ACC112 (cell line): ENCODE results near the gene HMGB4.

ENCODE experiments used
- H2AFZ ChIP-seq: fragments of 200-600 bp; sonication (generic); one replicate; pipeline ENCODE4 v1.6.0; 2017; ENCODE audit warnings: antibody characterized with exemption, low read length; ENCODE audit not compliant: unreplicated experiment
- H3K27ac ChIP-seq: fragments of 200-600 bp; sonication (generic); 2 replicates; pipeline ENCODE4 v1.5.1; 2014; ENCODE audit warnings: low read depth, mild to moderate bottlenecking, antibody characterized with exemption, low read length, moderate library complexity
- H3K27me3 ChIP-seq: fragments of 200-600 bp; sonication (generic); 2 replicates; pipeline ENCODE4 v1.6.1; 2014; ENCODE audit warnings: mild to moderate bottlenecking, antibody characterized with exemption, low read length, moderate library complexity, mixed read lengths; ENCODE audit not compliant: insufficient read depth
- H3K36me3 ChIP-seq: fragments of 200-600 bp; sonication (generic); 2 replicates; pipeline ENCODE4 v1.6.1; 2016; ENCODE audit warnings: mild to moderate bottlenecking, antibody characterized with exemption, low read length, moderate library complexity, mixed read lengths; ENCODE audit not compliant: insufficient read depth
- H3K4me1 ChIP-seq: fragments of 200-600 bp; sonication (generic); one replicate; pipeline ENCODE4 v1.6.1; 2016; ENCODE audit warnings: low read length, mixed read lengths; ENCODE audit not compliant: insufficient read depth, unreplicated experiment, control insufficient read depth
- H3K4me3 ChIP-seq: fragments of 200-600 bp; sonication (generic); 2 replicates; pipeline ENCODE4 v1.5.1; 2014; ENCODE audit warnings: mild to moderate bottlenecking, low read depth, low read length
- H3K79me2 ChIP-seq: fragments of 200-600 bp; sonication (generic); one replicate; pipeline ENCODE4 v1.6.0; 2016; ENCODE audit warnings: low read length; ENCODE audit not compliant: control insufficient read depth, unreplicated experiment, insufficient read depth

The HMGB4 gene, protein sequence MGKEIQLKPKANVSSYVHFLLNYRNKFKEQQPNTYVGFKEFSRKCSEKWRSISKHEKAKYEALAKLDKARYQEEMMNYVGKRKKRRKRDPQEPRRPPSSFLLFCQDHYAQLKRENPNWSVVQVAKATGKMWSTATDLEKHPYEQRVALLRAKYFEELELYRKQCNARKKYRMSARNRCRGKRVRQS

DNA sequence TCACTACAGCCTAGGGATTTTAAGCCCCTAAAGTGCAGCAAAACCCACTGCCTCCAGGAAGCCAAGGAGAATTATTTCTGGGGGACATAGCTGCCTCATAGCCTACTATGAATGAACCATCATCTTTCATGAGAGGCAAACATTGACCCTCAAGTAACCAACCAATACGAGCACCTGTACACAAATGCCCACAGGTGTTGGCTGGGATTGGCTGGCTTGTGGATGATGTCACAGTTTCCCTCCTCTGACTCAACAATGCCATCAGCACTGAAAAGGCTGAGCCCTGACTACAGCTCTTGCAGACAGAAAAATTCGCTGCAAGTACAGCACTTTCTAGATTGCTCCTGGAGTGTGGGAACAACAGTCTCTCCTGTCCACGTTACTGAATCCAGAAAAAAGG lies at the start of gene HMGB4:
Gene HMGB4 (plus strand): TSS at position 301 of the 400 bp plus-strand sequence. CDS start 113 bp downstream, outside the sequence.
- H3K36me3 ChIP-seq = no peaks in the 10 kb centered on the region

DNA sequence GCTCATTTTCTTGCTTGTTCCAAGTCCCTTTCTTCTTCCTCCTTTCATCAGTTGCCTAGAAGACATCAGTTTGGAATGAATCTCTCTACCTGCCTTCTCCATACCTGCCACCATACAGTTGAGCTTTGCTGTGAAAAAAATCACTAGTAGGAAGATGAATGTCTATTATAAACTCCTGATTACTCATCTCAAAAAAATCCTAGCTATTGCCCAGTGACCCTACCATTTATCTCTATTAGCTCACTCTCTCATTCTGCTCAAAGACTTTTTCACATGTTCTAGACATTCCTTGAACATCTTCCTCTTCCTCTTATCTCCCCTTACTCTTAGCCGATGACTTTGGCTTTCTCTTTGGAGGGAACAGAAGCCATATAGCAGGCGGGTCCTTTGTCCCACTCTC lies 49.7 kb upstream of the HMGB4 start:
- no peaks in the 10 kb centered on the region for H3K36me3 ChIP-seq

More for the DNA sequence above, at the start of gene HMGB4:
- Histone ChIP-seq H3K4me3 (no peak within 1 kb of the TSS), H3K79me2 (no peaks in the 10 kb centered on the region), H2AFZ (no peak within 1 kb of the TSS), H3K27ac (no peak within 1 kb of the TSS), H3K27me3 (no peaks in the 10 kb centered on the region), H3K4me1 (no peaks in the 10 kb centered on the region)

DNA sequence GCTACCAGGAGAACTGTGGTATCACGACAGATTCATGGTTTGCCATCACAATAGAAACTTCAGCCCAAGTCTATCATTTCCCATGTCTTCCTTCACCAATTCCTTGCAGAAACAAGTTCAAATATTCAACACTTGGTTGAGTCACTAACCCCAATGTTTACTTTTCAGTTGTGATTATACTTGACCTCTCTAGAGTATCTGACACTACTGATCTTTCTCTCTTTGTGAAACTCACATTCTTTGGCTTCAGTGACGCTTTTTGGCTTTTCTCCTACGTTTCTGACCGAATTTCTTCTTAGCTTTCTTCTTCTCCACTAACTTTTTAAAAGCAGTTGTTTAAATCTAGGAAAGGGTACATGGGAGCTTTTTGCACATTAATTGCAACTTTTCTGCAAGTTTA lies 48.8 kb upstream of the HMGB4 start:
- Histone ChIP-seq H3K27ac (no peak overlapping the region), H2AFZ (no peak overlapping the region), H3K79me2 (no peaks in the 10 kb centered on the region), H3K4me3 (no peak overlapping the region), H3K36me3 (no peaks in the 10 kb centered on the region), H3K4me1 (no peaks in the 10 kb centered on the region), H3K27me3 (no peaks in the 10 kb centered on the region)

More for the DNA sequence above, 49.7 kb upstream of the HMGB4 start:
- no peaks in the 10 kb centered on the region for H3K27me3 ChIP-seq
- no peak overlapping the region for H2AFZ ChIP-seq
- H3K4me1 ChIP-seq = no peaks in the 10 kb centered on the region
- H3K79me2 ChIP-seq = no peaks in the 10 kb centered on the region
- no peak overlapping the region for H3K4me3 ChIP-seq
- H3K27ac ChIP-seq = no peak overlapping the region

DNA sequence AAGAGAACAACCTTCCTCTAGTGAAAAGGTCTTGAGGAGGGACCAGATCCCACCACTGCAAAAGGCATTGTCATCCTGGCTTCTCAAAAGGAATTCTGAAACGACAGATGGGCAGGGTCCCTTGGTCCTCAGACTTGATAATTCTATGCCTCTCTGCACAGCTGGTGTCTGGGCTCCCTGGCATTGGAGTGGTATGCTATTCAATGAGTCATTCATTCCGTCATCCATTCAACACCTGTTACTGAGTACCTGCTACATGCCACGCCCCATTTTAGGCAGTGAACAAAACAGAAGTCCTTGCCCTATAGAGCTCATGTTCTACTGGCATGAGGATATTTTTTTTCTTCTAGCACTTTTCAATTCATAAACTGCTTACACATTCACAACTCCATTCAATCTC lies 45.8 kb upstream of the HMGB4 start:
- H3K27me3 ChIP-seq = no peaks in the 10 kb centered on the region
- no peak overlapping the region for H3K27ac ChIP-seq
- no peak overlapping the region for H2AFZ ChIP-seq
- no peaks in the 10 kb centered on the region for H3K79me2 ChIP-seq
- no peaks in the 10 kb centered on the region for H3K36me3 ChIP-seq
- H3K4me1 ChIP-seq = no peaks in the 10 kb centered on the region
- H3K4me3 ChIP-seq = no peak overlapping the region

DNA sequence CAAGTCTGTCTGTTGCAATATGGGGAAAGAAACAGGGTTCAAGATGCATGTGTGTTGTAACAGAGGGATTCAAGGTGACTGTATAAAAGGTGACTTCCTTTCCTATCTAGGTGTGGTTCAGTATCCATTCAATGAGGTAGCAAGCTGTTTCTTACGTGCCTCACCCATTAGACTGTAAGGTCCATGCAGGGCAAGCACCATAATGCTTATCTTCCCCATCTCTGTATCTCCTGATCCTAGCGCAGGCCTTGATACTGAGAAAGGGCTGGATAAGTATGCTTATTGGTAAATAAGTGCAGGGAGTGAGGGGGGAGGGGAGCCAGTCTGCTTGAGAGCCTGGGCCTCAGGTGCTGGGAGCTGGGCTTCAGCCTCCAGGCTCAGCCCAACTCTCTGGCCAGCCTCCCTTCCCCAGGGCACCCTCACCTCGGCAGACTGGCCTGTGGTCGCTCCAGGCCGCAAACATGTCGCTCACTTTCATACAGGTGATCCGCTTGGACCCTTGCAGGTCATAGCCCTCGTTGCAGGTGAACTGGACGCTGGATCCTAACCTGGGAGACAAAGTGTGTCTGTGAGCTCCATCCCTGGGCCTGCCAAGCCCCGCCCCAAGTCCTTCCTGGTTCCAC lies 44.5 kb upstream of the HMGB4 start:
- Histone ChIP-seq H3K4me1 (no peaks in the 10 kb centered on the region), H3K27ac (no peak overlapping the region), H3K36me3 (no peaks in the 10 kb centered on the region), H2AFZ (no peak overlapping the region), H3K4me3 (no peak overlapping the region), H3K79me2 (no peaks in the 10 kb centered on the region), H3K27me3 (no peaks in the 10 kb centered on the region)

DNA sequence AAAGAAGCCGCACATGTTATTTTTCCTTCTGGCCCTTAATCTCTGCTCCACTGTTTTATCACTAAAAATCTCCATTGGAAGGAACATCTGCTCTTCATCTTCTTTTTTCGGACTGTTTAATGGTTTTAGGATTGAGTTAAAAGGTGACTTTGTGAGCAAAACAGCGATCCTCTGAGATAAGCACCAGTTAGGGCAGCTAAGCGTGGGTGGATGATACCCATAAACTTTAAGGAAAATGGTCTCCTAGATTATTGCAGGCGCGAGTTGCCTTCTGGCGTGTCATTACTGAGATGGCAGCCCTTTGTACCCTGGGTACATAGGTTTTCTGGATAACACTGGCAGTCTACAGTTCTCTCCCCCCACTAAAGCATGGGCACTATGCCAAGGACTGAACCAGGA lies 44.0 kb upstream of the HMGB4 start:
- Histone ChIP-seq H3K27ac (no peak overlapping the region), H3K4me3 (no peak overlapping the region), H3K4me1 (no peaks in the 10 kb centered on the region), H3K36me3 (no peaks in the 10 kb centered on the region), H3K79me2 (no peaks in the 10 kb centered on the region), H3K27me3 (no peaks in the 10 kb centered on the region), H2AFZ (no peak overlapping the region)

DNA sequence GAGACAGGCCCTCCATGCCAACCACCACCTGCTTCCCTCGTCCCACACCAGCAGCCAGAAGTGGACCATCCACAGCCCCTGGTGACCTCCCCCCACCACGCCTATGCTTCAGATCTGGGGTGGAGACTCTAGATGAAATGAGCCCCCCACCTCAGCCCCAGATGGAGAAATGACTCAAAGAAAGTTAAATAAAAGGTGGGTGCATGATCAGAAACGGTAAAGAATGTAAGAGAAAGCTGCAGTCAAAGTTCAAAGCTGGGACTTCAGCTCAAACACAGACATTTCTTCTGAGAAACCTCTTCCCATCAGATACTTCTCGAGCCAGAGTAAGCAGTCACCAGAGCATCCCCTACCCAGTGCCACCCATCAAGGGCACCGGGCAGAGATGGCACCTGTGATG lies 43.1 kb upstream of the HMGB4 start:
- Histone ChIP-seq H3K27ac (no peak overlapping the region), H3K4me1 (no peaks in the 10 kb centered on the region), H3K36me3 (no peaks in the 10 kb centered on the region), H3K79me2 (no peaks in the 10 kb centered on the region), H2AFZ (no peak overlapping the region), H3K27me3 (no peaks in the 10 kb centered on the region), H3K4me3 (no peak overlapping the region)

DNA sequence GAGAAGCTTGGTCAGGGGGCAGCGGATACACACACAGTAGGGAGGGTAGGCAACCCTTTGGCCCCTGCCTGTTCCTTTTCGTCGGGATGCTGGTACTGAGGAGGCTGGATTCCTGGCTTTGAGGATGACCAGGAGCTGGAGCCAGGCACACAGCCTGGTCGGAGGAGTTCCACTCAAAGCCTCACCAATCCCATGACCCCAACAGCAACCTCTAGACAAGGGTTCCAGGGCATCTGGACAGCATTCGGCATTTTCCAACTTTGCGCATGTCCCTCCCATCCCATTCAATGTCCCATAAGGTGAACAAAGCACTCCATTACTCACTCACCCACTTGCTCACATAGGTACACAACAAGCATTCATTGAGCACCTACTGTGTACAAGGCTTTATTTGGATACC lies 42.6 kb upstream of the HMGB4 start:
- no peaks in the 10 kb centered on the region for H3K36me3 ChIP-seq
- no peak overlapping the region for H3K4me3 ChIP-seq

DNA sequence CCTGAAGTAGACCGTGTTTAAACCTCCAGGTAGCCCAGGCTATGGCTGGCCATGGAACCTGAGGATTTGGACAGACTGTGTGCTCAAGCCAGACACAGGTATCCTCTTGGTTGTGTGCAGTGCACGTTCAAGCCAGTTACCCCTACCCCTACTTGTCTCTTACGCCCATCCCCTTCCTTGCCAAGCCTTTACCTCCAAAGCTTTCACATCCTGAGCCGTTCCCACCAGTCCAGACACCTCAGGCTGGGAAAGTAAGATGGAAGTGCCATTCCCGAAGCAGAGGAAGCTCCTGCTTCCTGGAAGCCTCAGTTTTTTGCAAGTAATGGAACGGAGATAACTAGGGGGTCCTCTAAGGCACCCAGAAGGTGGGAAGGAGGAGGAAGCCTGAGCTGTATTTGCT lies 41.5 kb upstream of the HMGB4 start:
- H3K27ac ChIP-seq = no peak overlapping the region
- no peaks in the 10 kb centered on the region for H3K27me3 ChIP-seq
- no peaks in the 10 kb centered on the region for H3K4me1 ChIP-seq
- H3K36me3 ChIP-seq = no peaks in the 10 kb centered on the region
- no peaks in the 10 kb centered on the region for H3K79me2 ChIP-seq
- H3K4me3 ChIP-seq = no peak overlapping the region
- no peak overlapping the region for H2AFZ ChIP-seq

More for the DNA sequence above, 42.6 kb upstream of the HMGB4 start:
- Histone ChIP-seq H2AFZ (no peak overlapping the region), H3K27ac (no peak overlapping the region), H3K4me1 (no peaks in the 10 kb centered on the region), H3K79me2 (no peaks in the 10 kb centered on the region), H3K27me3 (no peaks in the 10 kb centered on the region)

DNA sequence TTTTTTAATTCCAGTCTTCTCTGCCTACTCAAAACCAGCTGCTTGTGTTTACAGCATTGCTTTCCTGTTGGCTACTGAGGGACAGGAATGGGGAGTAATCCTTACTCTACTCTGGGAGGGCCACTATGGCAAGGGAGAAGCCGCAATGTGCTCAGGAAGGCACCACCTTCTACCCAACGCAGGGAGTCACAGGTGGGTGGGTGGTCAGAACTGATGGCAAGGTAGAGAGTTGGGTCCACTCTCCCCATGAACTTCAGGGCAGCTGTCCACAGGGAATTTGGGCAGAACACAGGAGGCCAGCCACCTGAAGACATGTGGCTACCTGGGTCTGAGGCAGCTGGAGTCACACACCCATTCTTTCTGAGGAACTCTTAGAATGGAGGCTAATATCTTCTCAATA lies 40.5 kb upstream of the HMGB4 start:
- no peaks in the 10 kb centered on the region for H3K79me2 ChIP-seq

DNA sequence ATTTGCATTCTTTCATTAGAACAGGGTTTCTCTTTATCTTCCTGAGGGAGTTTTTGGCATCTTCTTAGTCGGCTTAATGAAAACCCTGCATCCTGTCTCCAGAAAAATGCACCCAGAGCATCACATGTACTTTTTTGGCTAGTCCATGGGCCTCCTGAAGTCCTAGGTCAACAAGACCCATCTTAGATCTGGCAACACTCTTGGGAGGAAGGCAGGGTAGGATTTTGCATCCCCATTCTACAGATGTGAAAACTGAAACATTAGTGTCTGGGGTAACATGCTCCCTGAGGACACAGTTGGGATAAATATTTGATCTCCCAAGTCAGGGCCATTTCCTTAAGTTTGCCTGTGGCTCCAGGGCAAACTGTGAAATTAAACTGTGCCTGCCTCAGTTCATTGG lies 40.0 kb upstream of the HMGB4 start:
- Histone ChIP-seq H3K4me1 (no peaks in the 10 kb centered on the region), H3K27me3 (no peaks in the 10 kb centered on the region), H3K27ac (no peak overlapping the region), H3K4me3 (no peak overlapping the region), H3K79me2 (no peaks in the 10 kb centered on the region), H3K36me3 (no peaks in the 10 kb centered on the region), H2AFZ (no peak overlapping the region)

More for the DNA sequence above, 40.5 kb upstream of the HMGB4 start:
- Histone ChIP-seq H3K36me3 (no peaks in the 10 kb centered on the region), H3K27ac (no peak overlapping the region), H2AFZ (no peak overlapping the region), H3K4me1 (no peaks in the 10 kb centered on the region), H3K27me3 (no peaks in the 10 kb centered on the region), H3K4me3 (no peak overlapping the region)
